Measurements from ENCODE around the gene ITGB8. TPM values are rescaled to one million over a fixed set of nuclear protein-coding genes. Genes with fewer than 3 reads are reported as not detected.

Gene ITGB8
- total and polyA plus RNA-seq, 4 donors: 0.16 to 2.8 (median 0.51) TPM

GRCh38 chr7:20306180-20306946, 24.3 kb upstream of the ITGB8 start (continued):
- TF ChIP-seq FOXA2 (IDR thresholded peaks at IDR 0.05): no peak

GRCh38 chr7:20307119-20307518, 23.6 kb upstream of the ITGB8 start:
- H3K4me1 ChIP-seq (ENCODE audit: control insufficient read depth in 4 of 4, insufficient read depth in 4 of 4, low read length in 3 of 4): no peaks in the 10 kb centered on the region
- H3K9me3 ChIP-seq (ENCODE audit: control insufficient read depth in 4 of 4, low read length in 3 of 4): no peaks in the 10 kb centered on the region
- TF ChIP-seq HNF4G (IDR thresholded peaks at IDR 0.05): no peak
- no peak overlapping the region for H3K9ac ChIP-seq (ENCODE audit: low read depth in 1 of 2, low read length in 2 of 2)
- 61% methylated on average over 2 of the region's 2 CpGs for WGBS
- H3K27me3 ChIP-seq (ENCODE audit: control insufficient read depth in 4 of 4, insufficient read depth in 4 of 4, low read length in 3 of 4): no peaks in the 10 kb centered on the region
- no peaks in the 10 kb centered on the region for H3K36me3 ChIP-seq (ENCODE audit: control insufficient read depth in 4 of 4, insufficient read depth in 3 of 4, low read depth in 1 of 4, low read length in 3 of 4)
- no peak overlapping the region for H3K4me3 ChIP-seq (ENCODE audit: low read depth in 1 of 3, low read length in 3 of 3)
- DNase-seq (ENCODE audit: low spot score): no peak
- H3K27ac ChIP-seq (ENCODE audit: low read depth in 1 of 2, low read length in 2 of 2): no peak overlapping the region

- TF ChIP-seq TAF1 (conservative IDR thresholded peaks at IDR 0.05): no peak
- TF ChIP-seq MAX (IDR thresholded peaks at IDR 0.05): no peak
- TF ChIP-seq GABPA (IDR thresholded peaks at IDR 0.05 in 1 of 2, conservative IDR thresholded peaks at IDR 0.05 in 1 of 2): no peak
- no peak for TF ChIP-seq FOXA1 (IDR thresholded peaks at IDR 0.05)
- TF ChIP-seq JUND (IDR thresholded peaks at IDR 0.05): no peak
- TF ChIP-seq ZBTB33 (IDR thresholded peaks at IDR 0.05): no peak
- TF ChIP-seq HNF4A (conservative IDR thresholded peaks at IDR 0.05): no peak
- TF ChIP-seq YY1 (IDR thresholded peaks at IDR 0.05): no peak
- no peak for TF ChIP-seq HNF4G (IDR thresholded peaks at IDR 0.05)
- TF ChIP-seq SP1 (IDR thresholded peaks at IDR 0.05): no peak
- TF ChIP-seq EGR1 (IDR thresholded peaks at IDR 0.05; ENCODE audit: low read depth in 2 of 2): no peak
- TF ChIP-seq FOXA2 (IDR thresholded peaks at IDR 0.05): no peak
- TF ChIP-seq NR2F2 (IDR thresholded peaks at IDR 0.05): no peak
- no peak for TF ChIP-seq REST (IDR thresholded peaks at IDR 0.05)
- TF ChIP-seq RXRA (IDR thresholded peaks at IDR 0.05): no peak
- no peak for TF ChIP-seq RAD21 (IDR thresholded peaks at IDR 0.05)
- 54% methylated on average over 7 of the region's 7 CpGs for WGBS
- H3K27ac ChIP-seq (ENCODE audit: low read depth in 1 of 2, low read length in 2 of 2): no peak overlapping the region
These were observed 22.8 kb upstream of the ITGB8 start for GRCh38 chr7:20307901-20308300.

More at GRCh38 chr7:20307901-20308300, 22.8 kb upstream of the ITGB8 start:
- Histone ChIP-seq H3K9me3 (ENCODE audit: control insufficient read depth in 4 of 4, low read length in 3 of 4) (no peaks in the 10 kb centered on the region), H3K36me3 (ENCODE audit: control insufficient read depth in 4 of 4, insufficient read depth in 3 of 4, low read depth in 1 of 4, low read length in 3 of 4) (no peaks in the 10 kb centered on the region), H3K9ac (ENCODE audit: low read depth in 1 of 2, low read length in 2 of 2) (no peak overlapping the region), H3K4me1 (ENCODE audit: control insufficient read depth in 4 of 4, insufficient read depth in 4 of 4, low read length in 3 of 4) (no peaks in the 10 kb centered on the region), H3K27me3 (ENCODE audit: control insufficient read depth in 4 of 4, insufficient read depth in 4 of 4, low read length in 3 of 4) (no peaks in the 10 kb centered on the region), H3K4me3 (ENCODE audit: low read depth in 1 of 3, low read length in 3 of 3) (no peak overlapping the region)
- DNase-seq (ENCODE audit: low spot score): no peak
